Measurements from ENCODE around the gene PTPRCAP. TPM values are rescaled to one million over a fixed set of nuclear protein-coding genes. Genes with fewer than 3 reads are reported as not detected.
A peak's percentile ranks its signal among the peaks of the same experiment; 100 is the strongest.

The PTPRCAP gene
- total RNA-seq, 1 experiment from 2014 or later = 0.15 TPM

DNA sequence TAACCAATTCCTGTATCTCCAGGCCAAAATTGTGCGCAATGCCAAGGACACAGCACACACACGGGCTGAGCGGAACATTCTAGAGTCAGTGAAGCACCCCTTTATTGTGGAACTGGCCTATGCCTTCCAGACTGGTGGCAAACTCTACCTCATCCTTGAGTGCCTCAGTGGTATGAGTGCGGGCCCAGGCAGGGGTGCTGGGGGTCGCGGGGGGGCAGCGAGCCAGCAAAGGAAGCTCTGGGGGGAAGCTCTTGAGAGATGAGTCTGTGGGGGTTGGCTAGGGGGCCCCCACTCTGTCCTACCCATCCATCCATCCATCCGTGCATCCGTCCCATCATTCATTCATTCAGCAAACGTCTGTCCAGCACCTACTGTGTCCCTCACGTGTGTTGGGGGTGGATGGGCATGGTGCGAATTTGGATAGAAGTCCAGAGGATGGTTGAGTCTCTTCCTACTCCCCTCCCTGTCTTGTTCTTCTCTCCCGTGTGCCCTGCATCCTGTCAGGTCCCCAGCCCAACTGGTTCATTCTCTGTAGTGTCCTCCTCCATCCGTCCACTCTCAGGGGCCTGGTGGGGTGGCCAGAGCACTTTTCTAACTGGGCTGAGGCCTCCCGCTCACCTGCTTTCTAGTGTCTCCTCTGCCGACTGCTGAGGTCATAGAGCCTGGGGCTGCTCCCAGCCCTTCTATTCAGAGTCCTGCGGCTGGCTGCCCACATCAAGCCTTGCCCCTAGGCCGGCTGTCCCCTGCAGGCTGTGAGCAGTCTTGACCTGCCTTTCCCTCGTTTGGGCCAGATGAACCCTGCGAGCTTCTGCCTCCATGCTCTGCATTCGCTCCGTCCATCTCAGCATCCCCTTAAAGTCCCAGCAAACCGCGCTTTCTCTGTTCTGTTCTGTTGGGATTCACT, 5.9 kb downstream of the PTPRCAP start:
- Histone ChIP-seq H3K4me1 (ENCODE audit: insufficient read depth, low read length) (peaks cover 10% of the 10 kb centered on the region), H3K4me2 (ENCODE audit: low read length) (no peak overlapping the region), H3K27me3 (ENCODE audit: low read length) (no peaks in the 10 kb centered on the region), H3K9me2 (replicated peaks; ENCODE audit: low read length) (no peaks in the 10 kb centered on the region), H3K9ac (ENCODE audit: low read length) (no peak overlapping the region), H3K79me2 (ENCODE audit: low read length) (peaks cover 34% of the 10 kb centered on the region), H3K27ac (ENCODE audit: low read length) (no peak overlapping the region), H3F3A (ENCODE audit: low read length, unreplicated experiment) (no peaks in the 10 kb centered on the region), H4K20me1 (ENCODE audit: low read length) (no peaks in the 10 kb centered on the region), H2AFZ (ENCODE audit: low read length) (no peak overlapping the region), H3K4me3 (ENCODE audit: low read length) (no peak overlapping the region), H3K9me3 (ENCODE audit: low read length) (no peaks in the 10 kb centered on the region), H3K36me3 (ENCODE audit: low read depth, low read length) (peaks cover 41% of the 10 kb centered on the region)
- ChIA-PET POLR2A (ENCODE audit: unreplicated experiment) (no interaction called here), CTCF (no interaction called here)
- no peak for TF ChIP-seq EZH2phosphoT487 (IDR thresholded peaks at IDR 0.05; ENCODE audit: borderline replicate concordance, low read length)
- DNase-seq = no peak
- no peak for ATAC-seq
- BruUV-seq (replicated peaks) = no TSS peak
- intact Hi-C loops (cut with micrococcal nuclease) = no loop called here

GRCh38 chr11:67429722-67430121, 7.8 kb downstream of the PTPRCAP start:
- TF ChIP-seq EZH2 (IDR thresholded peaks at IDR 0.05; ENCODE audit: low read length, unreplicated experiment) (no peak), EZH2phosphoT487 (IDR thresholded peaks at IDR 0.05; ENCODE audit: borderline replicate concordance, low read length) (no peak), CTCF (conservative IDR thresholded peaks at IDR 0.05; ENCODE audit: low read depth, low read length) (no peak)
- Histone ChIP-seq H3K9ac (ENCODE audit: low read length) (no peak overlapping the region), H3F3A (ENCODE audit: low read length, unreplicated experiment) (no peaks in the 10 kb centered on the region), H3K27me3 (ENCODE audit: low read length) (no peaks in the 10 kb centered on the region), H3K4me1 (ENCODE audit: insufficient read depth, low read length) (peaks cover 10% of the 10 kb centered on the region), H3K79me2 (ENCODE audit: low read length) (peaks cover 34% of the 10 kb centered on the region), H3K4me3 (ENCODE audit: low read length) (peak overlapping the region; percentile 96), H4K20me1 (ENCODE audit: low read length) (no peaks in the 10 kb centered on the region), H3K9me3 (ENCODE audit: low read length) (no peaks in the 10 kb centered on the region), H3K27ac (ENCODE audit: low read length) (no peak overlapping the region), H3K9me2 (replicated peaks; ENCODE audit: low read length) (no peaks in the 10 kb centered on the region), H3K4me2 (ENCODE audit: low read length) (peak overlapping the region; percentile 94), H2AFZ (ENCODE audit: low read length) (no peak overlapping the region), H3K36me3 (ENCODE audit: low read depth, low read length) (peaks cover 41% of the 10 kb centered on the region)
- DNase-seq (no peak), ATAC-seq (no peak)
- POLR2A ChIA-PET (ENCODE audit: unreplicated experiment) = interaction anchor here (0.5 kb wide), 1 partner anchor 14 kb away, joined by 6 read pairs; the partner anchor contains the start of gene CORO1B
- no TSS peak for BruUV-seq (replicated peaks)
- CTCF ChIA-PET = no interaction called here
- intact Hi-C loops (cut with micrococcal nuclease) = loop anchor here (2.0 to 5.0 kb wide), 4 partner anchors 13 to 78 kb away; partner anchors contain the start of genes CDK2AP2, CORO1B, PITPNM1 and TMEM134

DNA sequence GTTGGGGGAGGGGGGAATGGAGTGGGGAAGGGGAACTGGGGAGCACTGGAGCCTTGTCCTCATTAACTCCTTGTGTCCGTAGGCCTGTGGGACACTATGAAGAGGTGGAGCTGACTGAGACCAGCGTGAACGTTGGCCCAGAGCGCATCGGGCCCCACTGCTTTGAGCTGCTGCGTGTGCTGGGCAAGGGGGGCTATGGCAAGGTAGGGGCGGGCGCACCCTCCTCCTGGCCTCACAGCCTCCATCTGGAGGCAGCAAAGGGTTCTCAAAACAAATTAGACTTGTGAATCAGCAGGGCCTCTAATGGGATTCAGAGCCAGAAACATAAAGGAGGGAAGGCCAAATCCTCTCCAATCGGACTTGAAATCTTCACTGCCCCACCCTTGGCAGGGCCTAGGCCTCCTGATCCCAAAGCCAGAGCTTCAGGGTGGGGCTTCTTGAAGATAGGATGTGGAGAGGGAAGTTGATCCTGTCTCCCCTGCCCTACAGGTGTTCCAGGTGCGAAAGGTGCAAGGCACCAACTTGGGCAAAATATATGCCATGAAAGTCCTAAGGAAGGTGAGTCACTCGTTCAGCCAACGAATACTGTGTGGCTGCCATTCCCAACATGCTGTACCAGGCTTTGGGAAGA, 8.3 kb downstream of the PTPRCAP start:
- POLR2A ChIA-PET (ENCODE audit: unreplicated experiment) = interaction anchor here (0.5 kb wide), 1 partner anchor 14 kb away, joined by 6 read pairs; the partner anchor contains the start of gene CORO1B
- Histone ChIP-seq H3K4me1 (ENCODE audit: insufficient read depth, low read length) (peaks cover 10% of the 10 kb centered on the region), H3F3A (ENCODE audit: low read length, unreplicated experiment) (no peaks in the 10 kb centered on the region), H3K36me3 (ENCODE audit: low read depth, low read length) (peaks cover 36% of the 10 kb centered on the region), H3K9ac (ENCODE audit: low read length) (peak overlapping the region; percentile 95), H3K4me3 (ENCODE audit: low read length) (peak overlapping the region; percentile 96), H3K27me3 (ENCODE audit: low read length) (no peaks in the 10 kb centered on the region), H3K4me2 (ENCODE audit: low read length) (peak overlapping the region; percentile 94), H3K9me2 (replicated peaks; ENCODE audit: low read length) (no peaks in the 10 kb centered on the region), H2AFZ (ENCODE audit: low read length) (peak overlapping the region; percentile 94), H3K79me2 (ENCODE audit: low read length) (peaks cover 34% of the 10 kb centered on the region), H4K20me1 (ENCODE audit: low read length) (no peaks in the 10 kb centered on the region), H3K9me3 (ENCODE audit: low read length) (no peaks in the 10 kb centered on the region), H3K27ac (ENCODE audit: low read length) (peak overlapping the region; percentile 18)
- BruUV-seq (replicated peaks) = TSS peak; percentile 49
- DNase-seq = no peak
- CTCF ChIA-PET = no interaction called here
- intact Hi-C loops (cut with micrococcal nuclease) = loop anchor here (2.0 to 5.0 kb wide), 4 partner anchors 14 to 78 kb away; partner anchors contain the start of genes CDK2AP2, CORO1B, PITPNM1 and TMEM134
- peak; percentile 13 for ATAC-seq
- TF ChIP-seq EZH2 (IDR thresholded peaks at IDR 0.05; ENCODE audit: low read length, unreplicated experiment) (no peak), CTCF (conservative IDR thresholded peaks at IDR 0.05; ENCODE audit: low read depth, low read length) (no peak), EZH2phosphoT487 (IDR thresholded peaks at IDR 0.05; ENCODE audit: borderline replicate concordance, low read length) (no peak)
